Activated gamma-delta T cell (primary cell): ENCODE data around the gene TNFSF10.
"Not testable (repeated sequence)": the region's sequence is repeated elsewhere in the genome, so short reads cannot be mapped to it uniquely, and the experiment has no call there.

Source experiments
- DNase-seq: peaks from one replicate; lab custom pipeline; 2025; lab: John Stamatoyannopoulos, UW
- total RNA-seq, 2 donors: gene quantifications; one replicate each; lab custom pipeline; 2026; lab: John Stamatoyannopoulos, UW

TNFSF10 gene
- 46.5 to 109 reads per million in 2 donors for total RNA-seq

GRCh38 chr3:172522871-172523818 is at the start of gene TNFSF10:
TSS of gene TNFSF10 (minus strand) at chr3:172523430. CDS start at chr3:172523384, 46 bp downstream.
- DNase-seq, result no peak

DNA sequence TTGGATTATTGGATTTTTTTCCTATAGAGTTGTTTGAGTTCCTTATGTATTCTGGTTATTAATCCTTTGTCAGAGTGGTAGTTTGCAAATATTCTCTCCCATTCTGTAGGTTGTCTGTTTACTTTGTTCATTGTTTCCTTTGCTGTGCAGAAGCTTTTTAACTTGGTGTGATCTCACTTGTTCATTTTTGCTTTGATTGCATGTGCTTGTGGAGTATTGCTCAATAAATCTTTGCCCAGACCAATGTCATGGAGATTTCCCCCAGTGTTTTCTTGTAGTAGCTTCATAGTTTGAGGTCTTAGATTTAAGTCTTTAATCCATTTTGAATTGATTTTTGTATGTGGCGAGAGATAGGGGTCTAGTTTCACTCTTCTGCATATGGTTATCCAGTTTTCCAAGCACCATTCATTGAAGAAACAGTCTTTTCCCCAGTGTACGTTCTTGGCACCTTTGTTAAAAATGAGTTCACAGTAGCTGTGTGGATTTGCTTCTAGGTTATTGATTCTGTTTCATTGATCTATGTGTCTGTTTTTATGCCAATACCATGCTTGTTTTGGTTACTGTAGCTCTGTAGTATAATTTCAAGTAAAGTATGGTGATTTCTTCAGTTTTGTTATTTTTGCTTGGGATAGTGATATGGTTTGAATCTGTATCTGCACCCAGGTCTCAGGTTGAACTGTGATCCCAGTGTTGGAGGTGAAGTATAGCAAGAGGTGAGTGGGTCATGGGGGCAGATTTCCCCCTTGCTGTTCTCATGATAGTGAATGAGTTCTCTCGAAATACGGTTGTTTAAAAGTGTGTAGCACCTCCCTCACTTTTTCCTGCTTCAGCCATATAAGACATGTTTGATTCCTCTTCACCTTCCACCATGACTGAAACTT is 46.1 kb upstream of the TNFSF10 start:
- DNase-seq, result no peak

DNA sequence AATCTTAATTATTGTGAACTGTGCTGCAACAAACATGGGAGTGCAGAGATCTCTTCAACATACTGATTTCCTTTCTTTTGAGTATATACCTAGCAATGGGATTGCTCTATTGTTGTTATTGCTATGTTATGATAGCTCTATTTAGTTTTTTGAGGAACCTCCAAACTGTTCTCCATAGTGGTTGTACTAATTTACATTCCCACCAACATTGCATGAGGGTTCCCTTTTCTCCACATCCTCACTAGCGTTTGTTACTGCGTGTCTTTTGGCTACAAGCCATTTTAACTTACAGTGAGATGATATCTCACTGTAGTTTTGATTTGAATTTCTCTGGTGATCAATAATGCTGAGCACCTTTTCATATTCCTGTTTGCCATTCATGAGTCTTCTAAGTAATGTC is 45.5 kb upstream of the TNFSF10 start:
- DNase-seq, result no peak

DNA sequence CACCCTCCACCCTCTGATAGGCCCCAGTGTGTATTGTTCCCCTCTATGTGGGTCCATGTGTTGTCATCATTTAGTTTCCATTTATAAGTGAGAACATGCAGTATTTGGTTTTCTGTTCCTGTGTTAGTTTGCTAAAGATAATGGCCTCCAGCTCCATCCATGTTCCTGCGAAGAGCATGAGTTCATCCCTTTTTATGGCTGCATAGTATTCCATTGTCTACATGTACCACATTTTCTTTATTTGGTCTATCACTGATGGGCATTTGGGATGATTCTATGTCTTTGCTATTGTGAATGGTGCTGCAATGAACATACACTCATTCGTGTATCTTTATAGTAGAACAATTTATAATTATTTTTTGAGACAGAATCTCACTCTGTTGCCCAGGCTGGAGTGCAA is 43.6 kb upstream of the TNFSF10 start:
- DNase-seq, result not testable (repeated sequence)

GRCh38 chr3:172564499-172564898 is 41.3 kb upstream of the TNFSF10 start:
- no peak for DNase-seq

DNA sequence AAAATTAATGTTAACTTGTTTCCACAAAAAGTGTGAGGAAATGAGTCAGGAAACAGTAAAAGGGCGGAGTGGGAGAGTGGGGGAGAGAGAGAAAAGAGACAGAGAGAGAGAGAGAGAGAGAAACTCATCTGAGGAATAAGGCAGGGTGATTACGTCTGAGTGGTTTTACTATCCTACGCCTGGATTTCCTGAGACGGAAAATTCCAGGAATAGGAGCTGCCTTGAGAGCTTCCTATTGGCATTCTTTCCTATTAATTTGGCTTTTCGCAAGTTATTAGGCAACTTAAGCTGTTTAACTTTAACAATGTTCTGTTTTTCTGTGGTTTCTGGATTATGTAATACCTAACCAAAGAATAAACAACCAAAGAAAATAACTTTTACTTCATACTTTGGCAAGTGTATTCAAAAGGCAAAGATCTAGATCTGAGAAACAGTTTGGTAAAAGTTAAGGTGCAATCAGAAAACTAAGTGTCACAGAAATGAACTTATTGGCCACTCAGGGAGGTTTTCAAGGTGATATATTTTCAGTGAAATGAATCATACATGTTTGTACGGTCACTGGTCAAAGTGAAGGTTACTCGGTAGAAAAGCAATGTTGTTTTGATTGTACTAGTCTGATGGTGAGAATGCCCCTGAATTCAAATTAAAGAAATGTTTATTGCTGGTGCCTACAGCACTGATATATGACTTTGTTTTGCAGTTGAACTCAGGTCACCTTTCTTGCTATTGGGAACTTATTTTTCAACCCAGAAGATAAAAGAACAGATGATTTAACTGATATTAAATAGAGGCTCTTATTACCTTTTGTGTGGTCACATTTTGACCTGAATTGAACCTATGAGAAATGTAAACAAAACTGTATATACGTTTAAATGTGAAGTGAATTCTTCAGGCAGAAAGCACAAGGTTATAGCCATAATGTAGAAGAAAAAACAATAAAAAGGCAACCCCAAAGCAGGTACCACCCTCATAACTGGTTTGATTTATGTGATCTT is 39.9 kb upstream of the TNFSF10 start:
- no peak for DNase-seq

DNA sequence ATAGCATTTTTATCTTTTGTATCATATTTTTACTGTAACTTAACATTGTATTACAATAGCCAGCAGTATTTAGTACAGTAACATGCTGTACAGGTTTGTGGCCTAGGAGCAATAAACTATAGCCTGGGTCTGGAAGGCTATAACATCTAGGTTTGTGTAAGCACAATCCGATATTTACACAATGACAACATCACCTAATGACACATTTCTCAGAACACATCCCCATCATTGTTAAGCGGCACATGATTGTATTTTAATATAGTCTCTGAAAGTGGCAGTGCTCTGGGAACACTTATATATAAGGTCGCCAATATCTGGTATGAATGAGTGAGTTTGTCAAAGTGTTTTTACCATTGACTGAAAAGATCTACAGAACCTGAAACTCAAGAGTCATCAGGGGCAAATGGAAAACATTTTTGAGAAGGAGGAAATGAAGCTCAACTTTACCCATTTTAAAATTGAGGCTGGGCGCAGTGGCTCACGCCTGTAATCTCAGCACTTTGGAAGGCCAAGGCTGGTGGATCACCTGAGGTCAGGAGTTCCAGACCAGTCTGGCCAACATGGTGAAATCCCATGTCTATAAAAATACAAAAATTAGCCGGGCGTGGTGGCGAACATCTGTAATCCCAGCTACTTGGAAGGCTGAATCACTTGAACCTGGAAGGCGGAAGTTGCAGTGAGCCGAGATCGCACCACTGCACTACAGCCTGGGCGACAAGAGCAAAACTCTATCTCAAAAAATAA is 38.8 kb upstream of the TNFSF10 start:
- no peak for DNase-seq

DNA sequence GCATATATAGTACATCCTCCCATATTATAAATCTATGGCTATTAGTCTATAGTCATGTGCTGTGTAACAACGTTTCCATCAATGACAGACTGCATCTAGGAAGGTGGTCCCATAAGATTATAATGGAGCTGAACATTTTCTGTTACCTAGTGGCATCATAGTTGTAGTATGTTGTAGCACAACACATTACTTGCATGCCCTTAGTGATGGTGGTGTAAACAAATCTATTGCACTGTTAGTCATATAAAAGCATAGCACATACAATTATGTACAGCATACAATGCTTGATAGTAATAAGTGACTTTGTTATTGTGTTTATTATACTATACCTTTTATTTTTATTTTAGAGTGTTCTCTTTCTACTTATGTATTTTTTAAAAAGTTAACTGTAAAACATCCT is 37.4 kb upstream of the TNFSF10 start:
- no peak for DNase-seq

DNA sequence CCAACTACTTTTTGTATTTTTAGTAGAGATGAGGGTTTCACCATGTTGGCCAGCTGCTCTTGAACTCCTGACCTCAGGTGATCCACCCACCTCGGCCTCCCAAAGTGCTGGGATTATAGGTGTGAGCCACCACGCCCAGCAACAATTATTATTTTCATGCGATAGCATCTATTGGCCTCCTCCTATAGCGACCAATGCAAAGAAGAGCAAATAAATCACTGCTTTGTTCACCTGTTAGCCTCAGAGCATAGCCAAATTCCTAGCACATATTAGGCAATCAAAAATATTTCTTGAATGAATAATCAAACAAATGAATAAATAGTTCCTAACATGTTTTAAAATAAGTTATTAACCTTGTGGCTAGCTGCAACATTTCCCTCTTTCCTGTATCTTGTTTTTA is 36.8 kb upstream of the TNFSF10 start:
- no peak for DNase-seq

GRCh38 chr3:172559020-172559419 is 35.8 kb upstream of the TNFSF10 start:
- no peak for DNase-seq

GRCh38 chr3:172557515-172558220 is 34.4 kb upstream of the TNFSF10 start:
- no peak for DNase-seq

DNA sequence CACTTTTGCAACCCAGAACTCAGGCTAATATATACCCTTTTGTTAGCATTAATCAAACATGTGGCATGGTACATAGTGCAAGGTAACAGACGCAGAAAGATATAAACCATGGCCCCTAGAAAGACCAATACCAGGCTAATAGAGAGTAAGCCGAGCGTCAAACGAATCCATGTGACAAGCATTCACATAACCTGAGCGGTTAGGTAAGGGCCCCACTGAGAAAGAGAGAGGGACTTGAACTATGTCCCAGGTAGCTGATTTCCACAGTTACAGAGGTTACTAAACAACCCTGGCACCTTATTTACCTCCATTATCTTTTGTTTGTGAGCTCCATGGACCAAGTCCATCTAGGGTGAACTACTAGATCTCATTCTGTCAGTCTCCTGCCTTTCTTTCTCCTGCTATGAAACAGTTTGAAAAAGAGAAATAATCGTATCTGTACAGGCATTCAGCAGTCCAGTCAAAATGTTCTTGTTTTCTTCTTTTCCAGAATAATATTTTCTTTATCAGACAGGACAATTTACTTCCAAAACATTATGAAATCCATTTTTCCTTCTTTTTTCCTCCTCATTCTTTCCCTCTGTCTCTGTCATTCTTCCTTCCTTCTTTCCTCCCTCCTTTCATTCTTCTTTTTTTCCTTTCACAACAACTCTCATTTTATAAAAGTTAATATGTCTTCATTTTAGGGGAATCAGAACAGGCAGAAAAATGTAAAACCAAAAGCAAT is 30.5 kb upstream of the TNFSF10 start:
- DNase-seq, result no peak

- DNase-seq, result no peak
These were observed 29.4 kb upstream of the TNFSF10 start for GRCh38 chr3:172552607-172553006.

GRCh38 chr3:172551874-172552273 is 28.6 kb upstream of the TNFSF10 start:
- no peak for DNase-seq

DNA sequence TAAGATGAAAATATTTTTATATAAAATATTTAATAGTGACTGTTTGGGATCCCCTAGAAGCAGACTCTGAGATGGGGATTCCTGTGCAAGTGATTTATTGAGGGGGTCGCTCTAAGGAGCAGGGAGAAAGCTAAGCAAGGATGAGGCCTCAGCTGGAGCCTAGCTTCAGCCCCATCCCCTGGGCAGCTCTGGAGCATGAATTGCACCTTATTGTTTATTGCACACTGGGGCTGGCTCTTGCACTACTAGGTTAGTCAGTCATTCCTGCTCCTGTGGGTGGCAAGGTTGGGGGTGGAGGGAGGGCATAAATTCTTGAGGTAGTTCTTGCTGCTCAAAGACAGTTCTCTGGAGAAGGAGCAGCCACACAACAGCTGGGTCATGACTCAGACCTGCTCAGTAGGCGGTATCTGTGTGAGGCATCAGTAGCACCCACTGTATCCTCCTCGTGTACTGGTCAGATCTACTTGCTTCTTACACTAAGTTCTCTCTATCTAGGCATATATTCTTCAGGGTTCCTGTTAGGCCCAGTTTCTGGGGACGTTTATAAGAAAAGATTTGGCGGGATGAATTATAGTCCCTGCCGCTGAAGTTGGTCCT is 27.2 kb upstream of the TNFSF10 start:
- DNase-seq, result no peak

DNA sequence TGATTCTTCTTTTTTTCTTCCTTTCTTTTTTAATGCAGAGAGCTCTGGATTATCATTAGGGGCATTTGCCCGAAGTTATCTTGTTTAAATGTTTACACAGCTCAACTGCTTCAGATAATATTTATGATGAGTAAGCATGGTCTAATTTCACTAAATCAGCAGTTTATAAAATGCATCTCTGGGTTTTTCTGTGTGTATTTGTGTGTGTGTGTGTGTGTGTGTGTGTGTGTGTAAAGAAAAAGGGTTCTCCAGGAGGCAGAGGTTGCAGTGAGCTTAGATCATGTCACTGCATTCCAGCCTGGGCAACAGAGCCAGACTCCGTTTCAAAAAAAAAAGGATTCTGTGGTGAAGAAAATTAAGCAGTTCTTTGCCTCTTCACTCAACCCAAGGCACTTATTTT is 25.9 kb upstream of the TNFSF10 start:
- no peak for DNase-seq

DNA sequence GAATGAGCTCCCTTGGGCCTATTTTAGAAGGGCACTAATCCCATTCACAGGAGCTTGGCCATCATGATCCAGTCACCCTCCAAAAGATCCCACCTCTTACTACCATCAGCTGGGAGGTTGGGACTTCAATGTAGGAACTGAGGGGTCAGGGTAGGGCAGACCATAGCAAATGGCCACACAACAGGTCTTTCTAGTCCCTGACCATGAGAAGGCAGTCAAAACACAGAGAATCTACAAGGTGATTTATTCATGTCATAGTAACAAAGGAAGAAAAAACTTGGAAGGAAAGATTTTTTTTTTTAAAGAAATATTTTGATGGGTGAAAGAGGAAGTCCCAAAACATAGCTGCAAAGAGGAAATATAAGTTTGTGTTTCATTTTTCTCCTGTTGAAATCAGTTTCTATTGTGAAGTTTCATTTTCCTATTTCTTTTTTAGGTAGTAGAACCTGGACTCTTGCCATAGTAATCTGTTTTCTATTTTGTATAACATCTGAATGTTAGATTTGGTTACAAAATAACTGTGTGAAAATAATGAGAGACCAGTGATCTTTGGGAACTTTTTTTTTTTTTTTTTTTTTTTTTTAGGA is 23.5 kb upstream of the TNFSF10 start:
- DNase-seq, result no peak

GRCh38 chr3:172546105-172546504 is 22.9 kb upstream of the TNFSF10 start:
- DNase-seq, result no peak

GRCh38 chr3:172544404-172544803 is 21.2 kb upstream of the TNFSF10 start:
- no peak for DNase-seq
